ENCODE data around the gene NOXO1.

NOXO1 gene

GRCh38 chr16:1979271-1980029 lies 1.8 kb downstream of the NOXO1 start:
- no peak for DNase-seq (ENCODE audit: low spot score)

GRCh38 chr16:1978476-1979120 lies 2.7 kb downstream of the NOXO1 start:
- no peak for DNase-seq (ENCODE audit: low spot score)

DNA sequence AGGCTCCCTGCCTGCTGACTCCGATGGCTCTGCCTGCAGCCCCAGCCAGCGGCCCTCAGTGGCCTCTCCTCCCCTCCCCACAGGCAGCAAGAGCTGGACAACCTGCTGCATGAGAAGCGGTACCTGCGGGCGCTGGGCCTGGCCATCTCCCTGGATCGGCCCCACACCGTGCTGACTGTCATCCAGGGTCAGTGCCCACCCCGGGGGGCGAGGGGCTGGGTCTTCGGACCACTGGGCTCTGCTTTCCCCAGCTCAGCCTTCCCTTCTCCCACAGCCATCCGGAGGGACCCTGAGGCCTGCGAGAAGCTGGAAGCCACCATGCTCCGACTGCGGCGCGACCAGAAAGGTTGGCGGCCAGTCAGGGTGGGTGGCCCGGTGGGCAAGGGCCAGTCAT lies 3.4 kb downstream of the NOXO1 start:
- DNase-seq (ENCODE audit: low spot score), result no peak

DNA sequence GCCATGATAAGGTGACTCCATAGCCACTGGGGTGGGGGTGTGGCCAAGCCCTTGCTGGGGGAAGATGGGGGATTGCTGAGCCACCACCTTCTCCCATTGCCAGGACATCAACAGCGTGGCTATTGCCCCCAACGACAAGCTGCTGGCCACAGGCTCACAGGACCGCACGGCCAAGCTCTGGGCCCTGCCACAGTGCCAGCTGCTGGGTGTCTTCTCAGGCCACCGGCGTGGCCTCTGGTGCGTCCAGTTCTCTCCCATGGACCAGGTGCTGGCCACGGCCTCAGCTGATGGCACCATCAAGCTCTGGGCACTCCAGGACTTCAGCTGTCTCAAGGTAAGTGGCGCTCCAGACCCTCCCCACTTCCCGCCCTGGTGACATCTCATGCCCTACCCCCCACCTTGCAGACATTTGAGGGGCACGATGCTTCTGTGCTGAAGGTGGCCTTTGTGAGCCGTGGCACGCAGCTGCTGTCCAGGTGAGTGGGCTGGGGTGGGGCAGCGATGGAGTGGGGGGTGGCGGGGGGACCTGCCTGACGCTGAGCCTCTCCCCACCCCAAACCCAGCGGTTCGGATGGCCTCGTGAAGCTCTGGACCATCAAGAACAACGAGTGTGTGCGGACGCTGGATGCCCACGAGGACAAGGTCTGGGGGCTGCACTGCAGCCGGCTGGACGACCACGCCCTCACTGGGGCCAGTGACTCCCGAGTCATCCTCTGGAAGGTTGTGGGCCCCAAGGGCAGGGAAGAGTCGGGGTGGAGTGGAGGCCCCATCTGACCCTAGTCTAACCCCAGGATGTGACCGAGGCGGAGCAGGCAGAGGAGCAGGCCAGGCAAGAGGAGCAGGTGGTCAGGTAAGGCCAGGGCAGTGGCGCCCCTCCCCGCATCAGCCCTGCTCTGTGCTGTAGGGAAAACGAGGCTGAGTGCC lies 4.1 kb downstream of the NOXO1 start:
- DNase-seq (ENCODE audit: low spot score), result no peak

DNA sequence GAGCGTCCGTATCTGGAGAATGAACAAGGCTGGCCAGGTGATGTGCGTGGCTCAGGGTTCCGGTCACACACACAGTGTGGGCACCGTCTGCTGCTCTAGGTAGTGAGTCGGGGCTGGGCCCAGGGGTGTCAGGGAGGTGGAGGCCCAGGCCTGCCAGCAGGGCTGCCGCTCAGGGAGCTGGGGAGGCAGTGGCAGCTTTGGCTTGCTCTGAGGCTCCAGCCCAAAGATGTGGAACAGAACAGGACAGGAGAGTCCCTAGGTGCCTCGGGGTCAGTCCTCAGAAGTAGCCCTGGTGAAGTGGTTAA lies 5.1 kb downstream of the NOXO1 start:
- no peak for DNase-seq (ENCODE audit: low spot score)

- no peak for DNase-seq (ENCODE audit: low spot score)
These were observed 5.6 kb downstream of the NOXO1 start for GRCh38 chr16:1975432-1976215.

DNA sequence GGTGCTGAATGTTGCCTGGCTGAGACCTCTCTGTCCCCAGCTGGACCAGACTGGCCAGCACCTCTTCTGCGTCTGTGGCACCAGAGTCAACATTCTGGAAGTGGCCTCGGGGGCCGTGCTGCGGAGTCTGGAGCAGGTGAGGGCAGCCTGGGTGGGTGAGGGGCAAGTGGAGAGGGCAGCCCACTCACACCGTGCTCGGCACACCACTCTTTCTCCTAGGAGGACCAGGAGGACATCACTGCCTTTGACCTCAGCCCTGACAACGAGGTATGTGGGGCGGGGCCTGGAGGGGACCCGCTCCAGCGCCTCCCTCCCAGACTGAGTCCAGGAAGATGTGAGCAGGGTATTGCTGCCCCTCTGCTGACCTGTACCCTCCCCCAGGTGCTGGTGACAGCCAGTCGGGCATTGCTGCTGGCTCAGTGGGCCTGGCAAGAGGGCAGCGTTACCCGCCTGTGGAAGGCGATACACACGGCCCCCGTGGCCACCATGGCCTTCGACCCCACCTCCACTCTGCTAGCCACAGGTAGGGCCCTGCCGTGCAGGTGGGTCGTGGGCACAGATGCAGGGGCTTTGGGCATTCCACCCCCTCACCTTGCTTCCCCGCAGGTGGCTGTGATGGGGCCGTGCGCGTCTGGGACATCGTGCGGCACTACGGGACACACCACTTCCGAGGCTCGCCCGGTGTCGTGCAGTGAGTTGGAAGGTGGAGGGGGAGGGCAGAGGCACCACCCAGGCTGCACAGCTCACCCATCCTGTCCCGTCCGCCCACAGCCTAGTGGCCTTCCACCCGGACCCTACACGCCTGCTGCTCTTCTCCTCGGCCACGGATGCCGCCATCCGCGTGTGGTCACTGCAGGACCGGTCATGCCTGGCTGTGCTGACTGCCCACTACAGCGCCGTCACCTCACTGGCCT lies 6.9 kb downstream of the NOXO1 start:
- no peak for DNase-seq (ENCODE audit: low spot score)

- no peak for DNase-seq (ENCODE audit: low spot score)
These were observed 7.7 kb downstream of the NOXO1 start for GRCh38 chr16:1973461-1974156.

DNA sequence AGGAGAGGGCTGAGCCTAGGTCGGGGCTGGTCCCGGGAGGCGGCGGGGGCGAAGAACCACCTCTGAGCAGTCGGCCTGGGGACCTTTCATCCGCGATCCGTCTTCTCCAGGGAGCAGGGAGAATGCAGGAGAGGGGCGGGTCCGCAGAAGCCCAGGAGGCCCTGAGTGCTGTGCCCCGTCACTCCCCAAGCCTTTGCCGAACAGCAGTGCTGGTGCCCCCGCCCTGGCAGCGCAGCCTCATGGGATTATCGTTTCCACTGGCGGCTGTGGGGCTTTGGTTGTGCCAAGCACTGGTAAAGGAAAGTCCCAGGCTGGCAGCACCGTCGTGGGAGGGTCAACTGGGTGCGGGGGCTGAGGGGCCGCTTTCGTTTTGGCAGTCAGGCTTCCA lies 8.8 kb downstream of the NOXO1 start:
- no peak for DNase-seq (ENCODE audit: low spot score)

GRCh38 chr16:1971796-1972489 lies 9.3 kb downstream of the NOXO1 start, which contains the start of gene TBL3:
Gene TBL3 (plus strand): TSS chr16:1972053. CDS start chr16:1972165, 112 bp downstream.
- DNase-seq (ENCODE audit: low spot score), result peak; percentile 95

GRCh38 chr16:1968146-1968953 lies 12.9 kb downstream of the NOXO1 start:
- DNase-seq (ENCODE audit: low spot score), result no peak

DNA sequence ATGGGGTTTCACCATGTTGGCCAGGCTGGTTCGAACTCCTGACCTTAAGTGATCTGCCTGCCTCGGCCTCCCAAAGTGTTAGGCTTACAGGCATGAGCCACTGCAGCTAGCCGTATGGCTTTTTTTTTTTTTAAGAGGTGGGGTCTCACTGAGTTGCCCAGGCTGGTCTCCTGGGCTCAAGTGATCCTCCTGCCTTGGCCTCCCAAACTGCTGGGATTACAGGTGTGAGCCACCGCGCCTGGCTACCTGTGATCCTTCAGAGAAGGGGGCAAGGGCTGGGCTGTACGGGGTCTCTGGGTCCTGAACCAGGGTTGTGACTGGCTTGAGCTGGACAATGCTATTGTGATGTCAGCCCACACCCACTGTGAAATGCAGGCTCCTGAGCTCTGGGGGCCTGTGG lies 14.8 kb downstream of the NOXO1 start, which contains the start of gene RNF151:
RNF151 (plus strand) TSS at position 397 of the 400 bp plus-strand sequence. CDS start 26 bp downstream, outside the sequence.
- no peak for DNase-seq (ENCODE audit: low spot score)

DNA sequence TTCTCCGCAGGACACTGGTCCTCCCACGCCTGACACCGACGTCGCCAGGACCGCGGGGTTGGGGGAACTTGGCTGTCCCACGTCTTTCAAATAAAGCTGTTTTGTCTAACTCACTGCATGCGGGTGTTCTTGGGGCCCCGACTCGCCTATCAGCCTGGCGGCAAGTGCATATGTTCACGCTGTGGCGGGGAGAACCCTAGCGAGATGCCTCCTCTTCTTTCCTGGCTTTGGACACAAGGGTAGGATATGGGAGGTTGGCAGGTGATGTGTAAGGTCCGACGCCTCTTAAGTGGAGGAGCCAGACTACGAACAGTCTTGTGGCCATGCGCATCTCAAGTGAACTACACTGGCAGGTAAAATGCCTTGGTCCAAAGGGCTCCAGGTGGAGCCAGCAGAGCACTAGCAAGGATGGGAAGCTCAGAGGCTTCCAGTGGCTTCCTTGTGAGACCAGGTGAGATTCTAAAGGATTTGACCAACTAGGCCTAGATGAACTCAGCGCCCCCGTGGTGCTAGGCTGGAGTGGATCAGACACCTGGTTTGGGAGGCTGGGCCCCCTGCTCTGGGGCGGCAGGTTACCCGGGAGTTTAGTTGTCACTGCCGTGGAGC lies 15.8 kb downstream of the NOXO1 start:
- DNase-seq (ENCODE audit: low spot score), result no peak

- peak; percentile 100 for DNase-seq (ENCODE audit: low spot score)
These were observed 16.5 kb downstream of the NOXO1 start, which contains the start of gene RPS2 for GRCh38 chr16:1964506-1965395. Gene RPS2 (minus strand): TSS chr16:1964826. CDS start chr16:1964625, 201 bp downstream.

- no peak for DNase-seq (ENCODE audit: low spot score)
These were observed 17.3 kb downstream of the NOXO1 start for GRCh38 chr16:1963806-1964505.
